Measurements from ENCODE around the gene DNPEP. TPM values are rescaled to one million over a fixed set of nuclear protein-coding genes. Genes with fewer than 3 reads are reported as not detected.

DNPEP gene
- total RNA-seq, 1 experiment from 2014 or later, result 60.9 TPM

DNA sequence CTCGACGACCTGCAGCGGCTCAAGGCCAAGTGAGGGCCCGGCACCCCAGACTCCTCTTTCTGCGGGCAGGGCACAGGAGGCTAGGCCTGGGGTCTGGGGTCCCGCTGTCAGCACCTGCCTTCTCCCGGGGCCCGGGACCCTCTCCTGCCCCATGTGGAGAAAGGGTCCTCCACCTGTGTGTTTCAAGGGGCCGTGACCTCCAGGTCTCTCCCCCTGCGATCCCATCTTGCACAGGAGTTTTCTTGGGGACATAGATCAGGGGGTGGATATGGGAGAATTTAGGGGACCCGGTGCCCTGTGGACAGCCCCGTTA, 31.3 kb upstream of the DNPEP start:
- Histone ChIP-seq H3K9ac (ENCODE audit: extremely low read depth, insufficient read length, low read length) (no peak overlapping the region), H2AK5ac (ENCODE audit: insufficient read length, low read length) (no peak overlapping the region), H3K4me2 (ENCODE audit: insufficient read depth, insufficient read length, low read length) (no peak overlapping the region), H3K27me3 (ENCODE audit: insufficient read depth, low read length) (no peaks in the 10 kb centered on the region; the same call in 1 of the 2 replicates), H4K91ac (ENCODE audit: insufficient read length, low read depth, low read length) (no peak overlapping the region), H4K5ac (ENCODE audit: insufficient read length, low read depth, low read length) (no peak overlapping the region), H3K4me1 (ENCODE audit: insufficient read depth, low read length) (peaks cover 13% of the 10 kb centered on the region; the same call in 1 of the 2 replicates), H3K56ac (ENCODE audit: insufficient read length, low read depth, low read length) (no peak overlapping the region), H3K23ac (ENCODE audit: insufficient read length, low read depth, low read length) (no peak overlapping the region), H3K79me1 (ENCODE audit: insufficient read depth, low read depth, low read length, poor library complexity, severe bottlenecking) (no peaks in the 10 kb centered on the region), H3K9me3 (ENCODE audit: control insufficient read depth, low read depth, low read length) (no peaks in the 10 kb centered on the region), H3K14ac (ENCODE audit: insufficient read depth, low read length) (no peak overlapping the region; the same call in 1 of the 2 replicates), H2BK12ac (ENCODE audit: insufficient read length, low read depth, low read length) (no peak overlapping the region), H2BK5ac (ENCODE audit: insufficient read length, low read length) (no peak overlapping the region), H3K18ac (ENCODE audit: insufficient read length, low read depth, low read length) (no peak overlapping the region), H2BK120ac (ENCODE audit: low read depth, low read length, poor library complexity, severe bottlenecking) (no peak overlapping the region), H3K4ac (ENCODE audit: low read depth, low read length) (no peak overlapping the region), H2BK20ac (ENCODE audit: low read depth, low read length, poor library complexity, severe bottlenecking) (no peak overlapping the region), H3T11ph (ENCODE audit: low read length) (no peak overlapping the region), H3K23me2 (ENCODE audit: insufficient read length, low read depth, low read length, poor library complexity, severe bottlenecking) (no peaks in the 10 kb centered on the region), H2BK15ac (ENCODE audit: low read depth, low read length) (no peak overlapping the region), H3K27ac (ENCODE audit: insufficient read length, low read depth, low read length) (no peak overlapping the region), H4K8ac (replicated peaks; ENCODE audit: insufficient read length, low read depth, low read length) (no peak overlapping the region), H4K20me1 (ENCODE audit: control insufficient read depth, insufficient read depth, insufficient read length) (no peaks in the 10 kb centered on the region), H2AFZ (ENCODE audit: low read length) (no peak overlapping the region), H3K79me2 (ENCODE audit: insufficient read depth, low read length) (no peaks in the 10 kb centered on the region)
- DNase-seq, result no peak
- Mint-ChIP-seq H3K36me3 (ENCODE audit: insufficient read depth in 1 of 3, low read depth in 3 of 3) (no peaks in the 10 kb centered on the region; a peak in 1 of 7 replicates), H3K27me3 (ENCODE audit: low read depth) (peaks cover 25% of the 10 kb centered on the region), H3K4me3 (no peak overlapping the region), H3K9me3 (no peaks in the 10 kb centered on the region), H3K27ac (no peak overlapping the region), H3K4me1 (peaks cover 31 to 35% of the 10 kb centered on the region in 2 experiments)
- TF ChIP-seq, protein P1, sequence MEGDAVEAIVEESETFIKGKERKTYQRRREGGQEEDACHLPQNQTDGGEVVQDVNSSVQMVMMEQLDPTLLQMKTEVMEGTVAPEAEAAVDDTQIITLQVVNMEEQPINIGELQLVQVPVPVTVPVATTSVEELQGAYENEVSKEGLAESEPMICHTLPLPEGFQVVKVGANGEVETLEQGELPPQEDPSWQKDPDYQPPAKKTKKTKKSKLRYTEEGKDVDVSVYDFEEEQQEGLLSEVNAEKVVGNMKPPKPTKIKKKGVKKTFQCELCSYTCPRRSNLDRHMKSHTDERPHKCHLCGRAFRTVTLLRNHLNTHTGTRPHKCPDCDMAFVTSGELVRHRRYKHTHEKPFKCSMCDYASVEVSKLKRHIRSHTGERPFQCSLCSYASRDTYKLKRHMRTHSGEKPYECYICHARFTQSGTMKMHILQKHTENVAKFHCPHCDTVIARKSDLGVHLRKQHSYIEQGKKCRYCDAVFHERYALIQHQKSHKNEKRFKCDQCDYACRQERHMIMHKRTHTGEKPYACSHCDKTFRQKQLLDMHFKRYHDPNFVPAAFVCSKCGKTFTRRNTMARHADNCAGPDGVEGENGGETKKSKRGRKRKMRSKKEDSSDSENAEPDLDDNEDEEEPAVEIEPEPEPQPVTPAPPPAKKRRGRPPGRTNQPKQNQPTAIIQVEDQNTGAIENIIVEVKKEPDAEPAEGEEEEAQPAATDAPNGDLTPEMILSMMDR (conservative IDR thresholded peaks at IDR 0.05), result no peak
- WGBS (ENCODE audit: extremely low coverage, insufficient read length, low lambda C conversion rate), result no CpG with 5 or more reads among the region's 12 CpGs
